DOHH2 (cell line): ENCODE measurements around the gene CIAPIN1.
A peak's percentile ranks its signal among the peaks of the same experiment; 100 is the strongest.

Source experiments
- H3F3A ChIP-seq: fragments of 200-600 bp; sonication (generic), shearing (Covaris generic); 2 replicates; pipeline ENCODE4 v1.6.0; 2016; ENCODE audit warnings: antibody characterized with exemption, mild to moderate bottlenecking; ENCODE audit not compliant: control insufficient read depth, insufficient read depth
- H3K27ac ChIP-seq: fragments of 200-600 bp; sonication (generic); 2 replicates; pipeline ENCODE4 v1.5.1; 2014; ENCODE audit warnings: low read depth, mild to moderate bottlenecking, low read length, moderate library complexity
- H3K27me3 ChIP-seq: fragments of 200-600 bp; sonication (generic); 2 replicates; pipeline ENCODE4 v1.6.1; 2014; ENCODE audit warnings: mild to moderate bottlenecking, low read length, mixed read lengths; ENCODE audit not compliant: control insufficient read depth
- H3K36me3 ChIP-seq: fragments of 200-600 bp; sonication (generic); 2 replicates; pipeline ENCODE4 v1.6.1; 2014; ENCODE audit warnings: mild to moderate bottlenecking, low read length, moderate library complexity, mixed read lengths; ENCODE audit not compliant: control insufficient read depth
- H3K4me1 ChIP-seq: fragments of 200-600 bp; sonication (generic); 2 replicates; pipeline ENCODE4 v1.6.1; 2014; ENCODE audit warnings: mild to moderate bottlenecking, low read length, mixed read lengths; ENCODE audit not compliant: control insufficient read depth
- H3K4me2 ChIP-seq: fragments of 200-600 bp; sonication (generic); 2 replicates; pipeline ENCODE4 v1.6.0; 2014; ENCODE audit warnings: mild to moderate bottlenecking, low read length, moderate library complexity
- H3K4me3 ChIP-seq: fragments of 200-600 bp; sonication (generic); 2 replicates; pipeline ENCODE4 v1.5.1; 2014; ENCODE audit warnings: mild to moderate bottlenecking, low read length, mixed read lengths
- H3K79me2 ChIP-seq: fragments of 200-600 bp; sonication (generic); 2 replicates; pipeline ENCODE4 v1.6.1; 2014; ENCODE audit warnings: mild to moderate bottlenecking, low read length, mixed read lengths; ENCODE audit not compliant: control insufficient read depth
- H3K9me2 ChIP-seq: fragments of 200-600 bp; sonication (generic); replicated peaks from 2 replicates; pipeline ENCODE4 v1.6.1; 2014; ENCODE audit warnings: mild to moderate bottlenecking, low read length, mixed read lengths; ENCODE audit not compliant: control insufficient read depth
- H3K9me3 ChIP-seq: fragments of 200-600 bp; sonication (generic); 2 replicates; pipeline ENCODE4 v1.6.1; 2014; ENCODE audit warnings: antibody characterized with exemption, low read length, mixed read lengths; ENCODE audit not compliant: control insufficient read depth, insufficient read depth
- H4K20me1 ChIP-seq: fragments of 200-600 bp; sonication (generic); 2 replicates; pipeline ENCODE4 v1.6.0; 2014; ENCODE audit warnings: low read depth, mild to moderate bottlenecking, antibody characterized with exemption, low read length, moderate library complexity; ENCODE audit not compliant: control insufficient read depth, insufficient read depth
- EZH2phosphoT487 ChIP-seq: fragments of 200-600 bp; sonication (generic); IDR thresholded peaks from 2 replicates; pipeline ENCODE4 v1.6.1; 2017; ENCODE audit warnings: borderline replicate concordance, mild to moderate bottlenecking, antibody characterized with exemption, low read length, moderate library complexity, mixed read lengths
- TF ChIP-seq, protein P1 (sequence below): fragments of 200-600 bp; sonication (generic); IDR thresholded peaks from one replicate; pipeline ENCODE4 v1.5.1; 2014; ENCODE audit warnings: antibody characterized with exemption, mild to moderate bottlenecking, low read depth, low read length; ENCODE audit not compliant: poor library complexity, severe bottlenecking

CIAPIN1 gene

DNA sequence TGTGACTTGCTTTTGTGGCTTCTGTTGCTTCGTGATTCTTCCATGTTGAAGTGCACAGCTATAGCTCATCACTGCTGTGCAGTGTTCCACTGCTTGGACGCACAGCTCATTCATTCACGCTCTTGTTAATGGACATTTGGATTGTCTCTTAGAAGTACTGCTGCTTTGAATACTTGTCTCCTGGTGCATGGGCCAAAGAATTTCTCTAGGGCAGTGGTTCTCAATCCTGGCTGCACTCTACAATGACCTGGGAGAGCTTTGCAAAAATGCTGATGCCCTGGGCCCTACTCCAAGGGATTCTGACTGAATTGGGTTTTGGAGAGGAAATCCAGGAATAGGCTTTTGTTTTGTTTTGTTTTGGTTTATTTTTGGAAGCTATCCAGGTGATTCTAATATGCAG lies 22.6 kb downstream of the CIAPIN1 start:
- Histone ChIP-seq H3K4me2 (no peak overlapping the region), H3K79me2 (no peaks in the 10 kb centered on the region), H3K36me3 (peaks cover 17% of the 10 kb centered on the region; the same call in 1 of the 2 replicates), H3K4me1 (peaks cover 10% of the 10 kb centered on the region; the same call in 1 of the 2 replicates), H4K20me1 (no peaks in the 10 kb centered on the region), H3K9me2 (no peaks in the 10 kb centered on the region), H3F3A (peaks cover 4% of the 10 kb centered on the region; the same call in 1 of the 2 replicates), H3K4me3 (no peak overlapping the region), H3K9me3 (no peaks in the 10 kb centered on the region), H3K27me3 (no peaks in the 10 kb centered on the region), H3K27ac (no peak overlapping the region)
- TF ChIP-seq EZH2phosphoT487, result no peak
- TF ChIP-seq, protein P1, sequence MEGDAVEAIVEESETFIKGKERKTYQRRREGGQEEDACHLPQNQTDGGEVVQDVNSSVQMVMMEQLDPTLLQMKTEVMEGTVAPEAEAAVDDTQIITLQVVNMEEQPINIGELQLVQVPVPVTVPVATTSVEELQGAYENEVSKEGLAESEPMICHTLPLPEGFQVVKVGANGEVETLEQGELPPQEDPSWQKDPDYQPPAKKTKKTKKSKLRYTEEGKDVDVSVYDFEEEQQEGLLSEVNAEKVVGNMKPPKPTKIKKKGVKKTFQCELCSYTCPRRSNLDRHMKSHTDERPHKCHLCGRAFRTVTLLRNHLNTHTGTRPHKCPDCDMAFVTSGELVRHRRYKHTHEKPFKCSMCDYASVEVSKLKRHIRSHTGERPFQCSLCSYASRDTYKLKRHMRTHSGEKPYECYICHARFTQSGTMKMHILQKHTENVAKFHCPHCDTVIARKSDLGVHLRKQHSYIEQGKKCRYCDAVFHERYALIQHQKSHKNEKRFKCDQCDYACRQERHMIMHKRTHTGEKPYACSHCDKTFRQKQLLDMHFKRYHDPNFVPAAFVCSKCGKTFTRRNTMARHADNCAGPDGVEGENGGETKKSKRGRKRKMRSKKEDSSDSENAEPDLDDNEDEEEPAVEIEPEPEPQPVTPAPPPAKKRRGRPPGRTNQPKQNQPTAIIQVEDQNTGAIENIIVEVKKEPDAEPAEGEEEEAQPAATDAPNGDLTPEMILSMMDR, result no peak

DNA sequence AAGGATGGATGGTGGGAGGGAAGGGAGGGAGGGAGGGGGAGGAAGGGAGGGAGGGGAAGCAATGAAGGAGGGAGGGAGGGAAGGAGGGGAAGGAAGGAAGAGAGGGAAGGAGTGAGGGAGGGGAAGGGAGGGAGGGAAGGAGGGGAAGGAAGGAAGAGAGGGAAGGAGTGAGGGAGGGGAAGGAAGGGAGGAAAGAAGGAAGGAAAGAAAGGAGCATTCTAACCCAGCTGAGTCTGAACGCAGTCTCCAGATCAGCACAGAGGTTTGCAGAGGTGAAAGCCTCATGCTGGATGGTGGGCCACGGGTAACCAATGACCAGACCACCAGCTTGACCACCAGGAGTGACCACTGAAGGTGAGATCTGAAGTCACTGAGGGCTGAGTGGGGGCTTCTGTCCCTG lies 24.0 kb downstream of the CIAPIN1 start:
- no peaks in the 10 kb centered on the region for H3K27me3 ChIP-seq
- TF ChIP-seq, protein P1, result no peak
- H3F3A ChIP-seq, result peaks cover 4% of the 10 kb centered on the region; the same call in 1 of the 2 replicates
- no peaks in the 10 kb centered on the region for H3K79me2 ChIP-seq
- H4K20me1 ChIP-seq, result no peaks in the 10 kb centered on the region
- H3K4me2 ChIP-seq, result no peak overlapping the region
- H3K36me3 ChIP-seq, result peaks cover 6% of the 10 kb centered on the region; the same call in 1 of the 2 replicates
- H3K4me3 ChIP-seq, result no peak overlapping the region
- H3K9me3 ChIP-seq, result no peaks in the 10 kb centered on the region
- H3K27ac ChIP-seq, result no peak overlapping the region
- peaks cover 20% of the 10 kb centered on the region for H3K4me1 ChIP-seq
- no peaks in the 10 kb centered on the region for H3K9me2 ChIP-seq

DNA sequence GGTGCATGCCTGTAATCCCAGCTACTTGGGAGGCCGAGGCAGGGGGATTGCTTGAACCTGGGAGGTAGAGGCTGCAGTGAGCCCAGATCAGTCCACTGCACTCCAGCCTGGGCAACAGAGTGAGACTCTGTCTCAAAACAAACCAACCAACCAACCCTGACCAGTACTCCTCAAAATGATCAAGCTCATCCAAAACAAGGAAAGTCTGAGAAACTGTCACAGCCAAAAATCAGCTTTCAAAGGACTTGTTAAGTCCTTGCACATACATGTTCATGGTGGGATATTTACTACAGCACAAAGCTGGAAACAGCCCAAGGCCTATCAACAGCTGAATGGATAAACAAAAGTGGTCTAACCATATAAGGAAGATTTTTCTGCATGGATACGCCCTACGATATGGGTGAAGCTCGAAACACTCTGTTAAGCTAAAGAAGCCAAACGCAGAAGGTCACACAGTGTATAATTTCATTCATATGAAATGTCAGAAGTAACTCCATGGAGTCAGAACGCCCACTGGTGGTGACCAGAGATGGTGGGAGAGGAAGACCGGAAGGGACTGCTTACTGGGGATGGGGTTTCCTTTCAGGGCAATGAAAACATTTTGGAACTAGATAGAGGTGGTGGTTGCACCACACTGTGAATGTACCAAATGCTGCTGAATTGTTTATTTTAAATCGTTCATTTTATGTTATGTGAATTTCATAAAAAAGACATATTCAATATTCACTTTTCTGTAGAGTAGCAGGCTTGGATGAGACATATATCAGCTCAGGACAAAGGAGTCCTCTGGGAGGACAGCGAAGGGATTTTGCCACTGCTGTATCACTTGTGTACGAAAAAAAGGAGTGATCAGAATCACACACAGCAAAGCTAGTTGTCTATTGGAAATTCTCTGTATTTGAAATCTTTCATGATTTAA lies 24.9 kb downstream of the CIAPIN1 start:
- Histone ChIP-seq H3K4me1 (peaks cover 21% of the 10 kb centered on the region), H3K36me3 (no peaks in the 10 kb centered on the region; the same call in 1 of the 2 replicates), H3K27ac (no peak overlapping the region), H4K20me1 (no peaks in the 10 kb centered on the region), H3K4me2 (no peak overlapping the region), H3K9me2 (no peaks in the 10 kb centered on the region), H3K9me3 (no peaks in the 10 kb centered on the region), H3K27me3 (no peaks in the 10 kb centered on the region), H3F3A (peaks cover 4% of the 10 kb centered on the region; the same call in 1 of the 2 replicates), H3K4me3 (no peak overlapping the region), H3K79me2 (no peaks in the 10 kb centered on the region)
- TF ChIP-seq, protein P1, result peak; percentile 58
- no peak for TF ChIP-seq EZH2phosphoT487
